DOHH2 (cell line): ENCODE results near the gene CEP112.

ENCODE experiments used
- CTCF ChIP-seq: fragments of 200-600 bp; sonication (generic); IDR thresholded peaks from one replicate; pipeline ENCODE4 v1.5.1; 2014; ENCODE audit warnings: antibody characterized with exemption, mild to moderate bottlenecking, low read depth, low read length; ENCODE audit not compliant: poor library complexity, severe bottlenecking
- EZH2phosphoT487 ChIP-seq: fragments of 200-600 bp; sonication (generic); IDR thresholded peaks from 2 replicates; pipeline ENCODE4 v1.6.1; 2017; ENCODE audit warnings: borderline replicate concordance, mild to moderate bottlenecking, antibody characterized with exemption, low read length, moderate library complexity, mixed read lengths

GRCh38 chr17:65759532-65759931 is 432.4 kb downstream of the CEP112 start:
- no peak for TF ChIP-seq CTCF
- TF ChIP-seq EZH2phosphoT487, result no peak
